ENCODE measurements around the gene LIN37.

The LIN37 gene
- long read RNA-seq, donor 1: 0 reads
- long read RNA-seq, donor 2, partial matches to known transcripts: 0 of 2 reads
- long read RNA-seq, donor 2, other reads (novel, unspliced or antisense): 0 of 2 reads
- long read RNA-seq, donor 3: 0 reads
- long read RNA-seq, donor 4, partial matches to known transcripts: 0 of 4 reads
- long read RNA-seq, donor 4, other reads (novel, unspliced or antisense): 0 of 4 reads
- long read RNA-seq, donor 5, partial matches to known transcripts: 0 of 4 reads
- long read RNA-seq, donor 5, other reads (novel, unspliced or antisense): 0 of 4 reads
- long read RNA-seq, donor 6, partial matches to known transcripts: 0 of 4 reads
- long read RNA-seq, donor 6, other reads (novel, unspliced or antisense): 0 of 4 reads
- long read RNA-seq, donor 7: 0 reads
- long read RNA-seq, donor 8, transcript LIN37-201 (9 exons, 1,150 nt): major isoform, 5 of 6 reads
- long read RNA-seq, donor 8, partial matches to known transcripts: 0 of 6 reads
- long read RNA-seq, donor 8, other reads (novel, unspliced or antisense): 0 of 6 reads

GRCh38 chr19:35748106-35749020 is at the start of gene LIN37:
Gene LIN37, plus strand, starts transcription at chr19:35748576. Its CDS starts 149 bp downstream, at chr19:35748725.
- peak; percentile 95 for DNase-seq

DNA sequence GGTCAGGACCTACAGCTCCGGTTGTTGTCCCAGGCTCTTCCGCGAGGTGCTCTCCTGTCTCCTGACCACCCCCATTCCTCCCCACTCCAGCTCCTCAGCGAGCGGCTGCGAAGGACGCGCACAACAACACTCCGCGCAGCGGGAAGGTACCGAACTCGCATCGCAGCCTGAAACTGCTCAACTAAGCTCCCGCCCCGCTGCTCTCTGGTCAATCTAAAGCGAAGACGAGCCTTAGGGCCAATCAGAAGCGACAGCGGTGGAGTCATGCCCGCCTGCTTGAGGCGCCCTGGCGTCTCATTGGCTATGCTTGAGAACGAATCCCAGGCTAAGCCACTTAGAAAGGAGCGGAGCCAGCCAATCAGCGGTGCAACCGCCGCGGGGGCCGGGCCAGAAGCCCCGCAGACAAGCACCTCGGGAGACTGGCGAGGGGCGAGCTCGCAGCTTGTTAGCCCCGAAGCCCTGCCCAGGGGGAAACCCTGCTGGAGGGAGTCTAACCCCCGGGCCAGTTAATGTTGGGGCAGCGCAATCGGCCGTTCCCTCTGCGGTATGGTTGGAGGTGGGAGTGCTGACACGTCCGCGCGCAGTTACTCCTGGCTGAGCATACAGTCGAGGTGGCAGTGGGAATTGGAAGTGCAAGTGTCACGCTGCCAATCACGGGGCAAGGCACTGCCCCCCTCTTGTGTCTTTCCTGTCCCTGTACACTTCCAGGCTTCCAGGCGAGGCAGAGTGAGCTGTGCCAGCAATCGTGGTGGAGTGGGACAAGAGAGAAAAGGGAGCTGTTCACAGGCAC is 46.0 kb upstream of the LIN37 start:
- DNase-seq: peak; percentile 92

GRCh38 chr19:35703343-35703742 is 45.0 kb upstream of the LIN37 start:
- DNase-seq: no peak

DNA sequence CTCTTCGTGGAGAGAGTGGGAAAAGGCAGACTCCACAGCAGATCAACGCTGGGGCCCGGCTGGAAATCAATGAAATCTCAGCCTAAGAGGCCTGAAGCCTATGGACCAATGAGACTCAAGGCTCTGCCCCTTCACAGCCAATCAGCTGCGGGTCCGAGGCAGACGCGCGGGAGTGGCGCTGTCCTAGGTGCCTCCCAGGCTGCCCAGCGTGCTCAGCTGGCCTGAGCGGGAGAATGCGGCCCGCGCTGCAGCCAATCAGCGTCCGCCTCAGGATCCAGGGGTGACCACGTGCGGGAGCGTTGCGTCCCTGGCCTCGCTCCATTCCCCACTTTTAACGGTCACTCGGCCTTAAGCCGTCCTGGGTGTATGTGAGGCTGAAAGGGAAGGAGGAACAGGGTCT is 44.2 kb upstream of the LIN37 start, which contains the start of gene ZBTB32:
ZBTB32 (plus strand) TSS at position 341 of the 400 bp plus-strand sequence. CDS start 10,069 bp downstream, outside the sequence.
- DNase-seq: no peak

GRCh38 chr19:35708391-35708790 is 40.0 kb upstream of the LIN37 start:
- DNase-seq: no peak

DNA sequence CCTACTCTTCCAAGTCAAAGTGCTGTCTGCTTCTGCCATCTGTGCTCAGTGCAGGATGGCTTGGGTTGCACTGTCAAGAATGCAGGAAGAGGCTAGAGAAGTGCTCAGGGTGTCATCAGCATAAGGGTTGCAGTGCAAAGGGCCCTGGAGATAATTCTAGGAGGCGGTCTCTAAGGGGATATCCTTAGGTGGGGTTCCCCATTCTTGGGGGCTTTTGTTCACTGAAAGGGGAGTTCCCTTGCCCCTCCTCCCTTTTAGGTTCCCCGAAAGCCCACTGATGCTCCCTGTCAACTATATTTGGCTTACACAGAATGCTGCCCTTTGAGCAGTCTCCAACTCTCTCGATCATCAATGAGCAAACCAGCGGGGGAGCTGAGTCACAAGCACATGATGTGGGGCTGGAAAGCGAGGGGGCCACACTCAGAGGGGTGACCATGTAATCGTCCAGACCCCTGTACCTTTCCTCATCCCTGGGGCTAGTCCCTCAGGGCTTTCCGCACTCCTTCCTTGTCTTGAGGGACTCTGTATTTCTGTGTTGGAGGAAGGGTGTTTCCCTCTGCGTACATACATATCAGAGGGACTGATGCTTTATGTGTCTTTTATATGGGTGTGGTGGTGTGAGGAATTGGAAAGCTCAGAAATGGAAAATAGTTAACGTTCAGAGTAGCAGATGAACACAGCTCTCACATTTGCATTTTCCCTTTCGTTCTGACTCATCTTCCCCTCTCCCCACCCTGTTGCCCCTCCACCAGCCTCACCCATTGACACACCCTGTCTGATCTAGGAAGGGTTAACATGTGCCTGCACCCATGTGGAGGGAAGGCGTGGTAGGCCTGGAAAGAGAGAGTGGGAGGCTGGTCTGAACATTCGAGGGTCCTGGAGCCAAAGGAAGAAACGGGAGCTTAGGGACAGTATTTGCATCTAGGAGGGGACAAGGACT is 37.3 kb upstream of the LIN37 start:
- DNase-seq: no peak

GRCh38 chr19:35712567-35713505 is 35.5 kb upstream of the LIN37 start:
- DNase-seq: no peak

GRCh38 chr19:35713506-35713850 is 34.9 kb upstream of the LIN37 start:
- DNase-seq: no peak

GRCh38 chr19:35713904-35714495 is 34.4 kb upstream of the LIN37 start:
- DNase-seq: no peak

DNA sequence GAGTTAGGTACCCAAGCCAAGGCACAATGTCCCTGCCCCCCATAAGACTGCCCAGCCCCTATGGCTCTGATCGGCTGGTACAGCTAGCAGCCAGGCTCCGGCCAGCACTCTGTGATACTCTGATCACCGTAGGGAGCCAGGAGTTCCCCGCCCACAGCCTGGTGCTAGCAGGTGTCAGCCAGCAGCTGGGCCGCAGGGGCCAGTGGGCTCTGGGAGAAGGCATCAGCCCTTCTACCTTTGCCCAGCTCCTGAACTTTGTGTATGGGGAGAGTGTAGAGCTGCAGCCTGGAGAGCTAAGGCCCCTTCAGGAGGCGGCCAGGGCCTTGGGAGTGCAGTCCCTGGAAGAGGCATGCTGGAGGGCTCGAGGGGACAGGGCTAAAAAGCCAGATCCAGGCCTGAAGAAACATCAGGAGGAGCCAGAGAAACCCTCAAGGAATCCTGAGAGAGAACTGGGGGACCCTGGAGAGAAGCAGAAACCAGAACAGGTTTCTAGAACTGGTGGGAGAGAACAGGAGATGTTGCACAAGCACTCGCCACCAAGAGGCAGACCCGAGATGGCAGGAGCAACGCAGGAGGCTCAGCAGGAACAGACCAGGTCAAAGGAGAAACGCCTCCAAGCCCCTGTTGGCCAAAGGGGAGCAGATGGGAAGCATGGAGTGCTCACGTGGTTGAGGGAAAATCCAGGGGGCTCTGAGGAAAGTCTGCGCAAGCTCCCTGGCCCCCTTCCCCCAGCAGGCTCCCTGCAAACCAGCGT is 33.6 kb upstream of the LIN37 start:
- no peak for DNase-seq

- DNase-seq: no peak
Observed at GRCh38 chr19:35715355-35715809, 33.0 kb upstream of the LIN37 start.

GRCh38 chr19:35715981-35716800 is 32.2 kb upstream of the LIN37 start:
- DNase-seq: peak; percentile 95

DNA sequence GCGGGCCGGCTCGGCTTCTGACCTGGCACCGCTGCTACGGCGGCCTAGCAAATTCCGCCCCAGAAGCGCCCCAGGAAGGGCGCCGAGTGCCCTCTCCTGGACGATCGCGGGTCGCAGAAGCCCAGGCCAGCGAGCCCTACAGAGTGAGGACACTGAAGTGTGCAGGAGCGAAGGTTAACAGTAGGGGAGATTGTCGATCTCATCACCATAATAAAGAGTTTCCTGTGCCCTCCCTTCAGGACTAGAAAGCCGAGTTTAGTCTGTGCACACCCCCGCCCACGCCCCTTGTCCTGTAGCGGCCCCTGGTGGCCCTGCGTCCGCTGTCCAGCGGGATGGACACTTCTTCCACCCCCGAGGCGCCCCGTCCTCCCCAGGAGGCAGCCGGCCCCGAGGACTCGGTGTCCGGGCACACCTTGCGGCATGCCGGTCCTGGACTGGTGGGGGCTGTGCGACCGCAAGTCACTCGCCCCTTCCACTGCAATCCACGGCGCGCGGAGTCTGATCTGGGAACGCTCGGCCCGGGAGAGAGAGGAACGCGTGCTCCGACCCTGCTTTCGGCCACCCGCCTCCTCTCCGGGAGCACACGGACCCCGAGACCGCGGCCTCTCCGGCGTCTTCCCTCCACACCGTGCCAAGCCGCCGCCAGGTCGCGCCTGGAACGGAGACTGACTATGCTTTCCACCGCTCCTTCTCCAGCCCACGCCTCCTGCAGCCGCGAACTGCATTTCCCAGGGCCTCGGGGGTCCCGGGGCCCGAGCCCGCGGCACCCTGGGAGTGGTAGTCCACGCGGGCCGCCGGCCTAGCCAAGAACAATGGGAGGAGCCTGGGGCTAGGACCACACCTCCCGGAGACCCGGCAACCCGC is 31.3 kb upstream of the LIN37 start:
- DNase-seq: peak; percentile 96

- DNase-seq: peak; percentile 98
Observed at GRCh38 chr19:35717665-35718344, 30.6 kb upstream of the LIN37 start, which contains the start of gene KMT2B. Gene KMT2B, plus strand, starts transcription at chr19:35718003. Its CDS starts 16 bp downstream, at chr19:35718019.

GRCh38 chr19:35718345-35719041 is 29.9 kb upstream of the LIN37 start:
- peak; percentile 42 for DNase-seq
